ENCODE results near the gene FILIP1.
"Not testable (repeated sequence)": the region's sequence is repeated elsewhere in the genome, so short reads cannot be mapped to it uniquely, and the experiment has no call there.

- not testable (repeated sequence) for TF ChIP-seq CTCF, POLR2AphosphoS5 (IDR thresholded peaks at IDR 0.05)
Observed at GRCh38 chr6:75441479-75441878, 52.1 kb downstream of the FILIP1 start.

Data from upper lobe of left lung (tissue), 4 donors.